GM23338 (cell line): Measurements from ENCODE around the gene BMP8A. TPM values are rescaled to one million over a fixed set of nuclear protein-coding genes. Genes with fewer than 3 reads are reported as not detected.
"Not testable (repeated sequence)": the region's sequence is repeated elsewhere in the genome, so short reads cannot be mapped to it uniquely, and the experiment has no call there.

Source experiments
- ATAC-seq: fragments of 200-7000 bp; cut with Tn5 transposase; 3 replicates; pipeline ENCODE4 v1.9.1; 2020
- DNase-seq: peaks from one replicate; pipeline ENCODE4 v3.0.0-alpha.2; 2015; ENCODE audit warnings: low spot score
- H2AFZ ChIP-seq: fragments of 200-600 bp; sonication (generic); 2 replicates; pipeline ENCODE4 v1.8.0; 2016; ENCODE audit warnings: antibody characterized with exemption, mild to moderate bottlenecking, moderate library complexity
- H3F3A ChIP-seq: fragments of 200-600 bp; sonication (generic); replicated peaks from 2 replicates; pipeline ENCODE4 v1.8.0; 2017; ENCODE audit warnings: antibody characterized with exemption, mixed run types, low read depth
- H3K27ac ChIP-seq: fragments of 200-600 bp; sonication (generic); 2 replicates; pipeline ENCODE4 v1.6.1; 2016; ENCODE audit warnings: low read depth
- H3K27me3 ChIP-seq: fragments of 200-600 bp; sonication (generic); 2 replicates; pipeline ENCODE4 v1.8.0; 2016; ENCODE audit warnings: mild to moderate bottlenecking, mixed run types, moderate library complexity; ENCODE audit not compliant: insufficient read depth
- H3K36me3 ChIP-seq: fragments of 200-600 bp; sonication (generic); 2 replicates; pipeline ENCODE4 v1.8.0; 2016; ENCODE audit warnings: mild to moderate bottlenecking; ENCODE audit not compliant: insufficient read depth
- H3K4me1 ChIP-seq: fragments of 200-600 bp; sonication (generic); 2 replicates; pipeline ENCODE4 v1.8.0; 2016; ENCODE audit warnings: mild to moderate bottlenecking, moderate library complexity; ENCODE audit not compliant: insufficient read depth
- H3K4me2 ChIP-seq: fragments of 200-600 bp; sonication (generic); 2 replicates; pipeline ENCODE4 v1.7.1; 2017; ENCODE audit warnings: mixed run types
- H3K4me3 ChIP-seq: fragments of 200-600 bp; sonication (generic); 2 replicates; pipeline ENCODE4 v1.6.1; 2016; ENCODE audit warnings: mixed run types
- H3K79me2 ChIP-seq: fragments of 200-600 bp; sonication (generic); replicated peaks from 2 replicates; pipeline ENCODE4 v1.8.0; 2017; ENCODE audit warnings: mild to moderate bottlenecking; ENCODE audit not compliant: insufficient read depth
- H3K9me2 ChIP-seq: fragments of 200-600 bp; sonication (generic); 2 replicates; pipeline ENCODE4 v1.8.0; 2017; ENCODE audit not compliant: insufficient read depth
- H4K20me1 ChIP-seq: fragments of 200-600 bp; sonication (generic); replicated peaks from 2 replicates; pipeline ENCODE4 v1.8.0; 2017; ENCODE audit warnings: mild to moderate bottlenecking; ENCODE audit not compliant: insufficient read depth
- H3K27ac Mint-ChIP-seq: 2 replicates; pipeline ENCODE4 v1.8.0; 2020; ENCODE audit warnings: inconsistent platforms, mild to moderate bottlenecking, moderate library complexity, mixed read lengths
- H3K27me3 Mint-ChIP-seq: 3 replicates; pipeline ENCODE4 v1.8.0; 2022; ENCODE audit warnings: low read depth, mild to moderate bottlenecking, moderate library complexity, mixed read lengths, inconsistent platforms; ENCODE audit not compliant: insufficient read depth, poor library complexity
- H3K36me3 Mint-ChIP-seq: 3 replicates; pipeline ENCODE4 v1.8.0; 2021; ENCODE audit warnings: low read depth, mild to moderate bottlenecking, inconsistent platforms, moderate library complexity, mixed read lengths
- H3K4me1 Mint-ChIP-seq: 3 replicates; pipeline ENCODE4 v1.8.0; 2020; ENCODE audit warnings: mild to moderate bottlenecking, inconsistent platforms, mixed read lengths
- H3K4me3 Mint-ChIP-seq: 3 replicates; pipeline ENCODE4 v1.8.0; 2021; ENCODE audit warnings: moderate library complexity, mild to moderate bottlenecking, inconsistent platforms, mixed read lengths
- H3K9me3 Mint-ChIP-seq: 3 replicates; pipeline ENCODE4 v1.8.0; 2020; ENCODE audit warnings: moderate library complexity, mild to moderate bottlenecking, inconsistent platforms, mixed read lengths
- STAT1 ChIP-seq: IDR thresholded peaks from one replicate; pipeline ENCODE4 v1.6.1; 2016; ENCODE audit warnings: antibody characterized with exemption; ENCODE audit not compliant: unreplicated experiment
- ZNF331 ChIP-seq: fragments of 250-450 bp; sonication (Bioruptor Pico); IDR thresholded peaks from 2 replicates; pipeline ENCODE4 v1.5.0; 2020; ENCODE audit warnings: low read depth, mild to moderate bottlenecking, moderate library complexity
- ZNF462 ChIP-seq: fragments of 250-450 bp; sonication (Bioruptor Pico); IDR thresholded peaks from 2 replicates; pipeline ENCODE4 v1.5.0; 2020; ENCODE audit warnings: mild to moderate bottlenecking, moderate library complexity
- polyA plus RNA-seq: library from polyadenylated mRNA; unstranded; fragments of >200 nt; fragmentation: Nextera tagmentation; extraction: Ambion mirVana; gene quantifications from 2 replicates; pipeline ENCODE4 v1.2.1, GENCODE V29; 2016
- total RNA-seq: library from RNA; depleted of rRNA; stranded (reverse); fragments of >200 nt; shearing (Covaris generic); gene quantifications from 2 replicates; pipeline ENCODE4 v1.2.3, GENCODE V29; 2014
- TF ChIP-seq, protein P1 (sequence below), 2 experiments: fragments of 200-600 bp in 1 of 2; sonication (generic) in 1 of 2; conservative IDR thresholded peaks; 2 replicates each; pipeline versions ENCODE4 v1.5.1 to v1.6.1; 2016 to 2017; ENCODE audit warnings: antibody characterized with exemption in 2 of 2, low read depth in 2 of 2, mild to moderate bottlenecking in 2 of 2, moderate library complexity in 1 of 2

The BMP8A gene
- total and polyA plus RNA-seq, 2 experiments from 2014 or later, result 0.34 to 0.63 TPM

DNA sequence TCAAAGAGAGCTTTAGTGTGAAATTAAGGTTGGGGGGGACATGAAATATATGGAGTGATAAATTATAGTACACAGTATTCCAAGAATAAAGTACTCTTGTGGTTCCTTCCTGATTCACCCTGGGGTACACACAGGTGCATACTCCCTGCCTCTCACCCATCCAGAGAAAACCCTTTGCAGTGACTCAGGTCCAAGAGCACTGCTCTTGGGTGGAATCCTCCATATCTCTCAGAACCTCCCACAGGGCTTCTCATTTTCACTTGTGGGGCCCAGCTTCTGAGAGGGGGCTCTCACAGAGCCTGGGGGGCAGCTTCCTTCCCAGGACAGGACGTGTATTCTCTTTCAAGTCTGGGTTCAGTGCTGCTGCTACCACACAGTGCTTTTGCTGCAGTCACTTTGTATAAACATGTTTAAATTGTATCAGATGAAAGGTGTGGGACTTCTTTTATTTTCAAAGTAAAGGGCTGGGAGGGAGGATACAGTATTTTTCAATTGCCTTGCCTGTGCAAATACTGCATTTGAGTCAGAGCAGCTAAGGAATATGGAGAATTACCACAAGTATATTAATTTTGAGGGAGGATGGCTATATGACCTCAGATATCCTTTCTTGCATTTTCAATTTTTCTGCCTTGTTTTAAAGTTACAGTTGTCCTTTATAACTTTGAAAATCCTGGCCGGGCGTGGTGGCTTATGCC lies 24.9 kb upstream of the BMP8A start:
- Histone ChIP-seq H4K20me1 (peaks cover 8% of the 10 kb centered on the region), H3K4me2 (no peak overlapping the region), H3K4me3 (no peak overlapping the region), H3K27me3 (no peaks in the 10 kb centered on the region), H3K36me3 (peaks cover 78% of the 10 kb centered on the region), H3K79me2 (no peaks in the 10 kb centered on the region), H3F3A (peaks cover 14% of the 10 kb centered on the region), H3K4me1 (no peaks in the 10 kb centered on the region), H2AFZ (no peak overlapping the region), H3K9me2 (no peaks in the 10 kb centered on the region), H3K27ac (0 out of 2 replicates have a peak overlapping the region, but pooled peaks have one; percentile 46)
- DNase-seq (no peak), ATAC-seq (no peak)
- H3K4me3 Mint-ChIP-seq, result no peak overlapping the region
- TF ChIP-seq STAT1, result no peak
- no peak for TF ChIP-seq ZNF331
- TF ChIP-seq, protein P1, sequence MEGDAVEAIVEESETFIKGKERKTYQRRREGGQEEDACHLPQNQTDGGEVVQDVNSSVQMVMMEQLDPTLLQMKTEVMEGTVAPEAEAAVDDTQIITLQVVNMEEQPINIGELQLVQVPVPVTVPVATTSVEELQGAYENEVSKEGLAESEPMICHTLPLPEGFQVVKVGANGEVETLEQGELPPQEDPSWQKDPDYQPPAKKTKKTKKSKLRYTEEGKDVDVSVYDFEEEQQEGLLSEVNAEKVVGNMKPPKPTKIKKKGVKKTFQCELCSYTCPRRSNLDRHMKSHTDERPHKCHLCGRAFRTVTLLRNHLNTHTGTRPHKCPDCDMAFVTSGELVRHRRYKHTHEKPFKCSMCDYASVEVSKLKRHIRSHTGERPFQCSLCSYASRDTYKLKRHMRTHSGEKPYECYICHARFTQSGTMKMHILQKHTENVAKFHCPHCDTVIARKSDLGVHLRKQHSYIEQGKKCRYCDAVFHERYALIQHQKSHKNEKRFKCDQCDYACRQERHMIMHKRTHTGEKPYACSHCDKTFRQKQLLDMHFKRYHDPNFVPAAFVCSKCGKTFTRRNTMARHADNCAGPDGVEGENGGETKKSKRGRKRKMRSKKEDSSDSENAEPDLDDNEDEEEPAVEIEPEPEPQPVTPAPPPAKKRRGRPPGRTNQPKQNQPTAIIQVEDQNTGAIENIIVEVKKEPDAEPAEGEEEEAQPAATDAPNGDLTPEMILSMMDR (conservative IDR thresholded peaks at IDR 0.05; ENCODE audit: low read depth in 2 of 2), result no peak
- peak overlapping the region; percentile 62; the same call in 1 of the 2 replicates for H3K27ac Mint-ChIP-seq
- peaks cover 80% of the 10 kb centered on the region for H3K36me3 Mint-ChIP-seq
- H3K9me3 Mint-ChIP-seq, result no peaks in the 10 kb centered on the region
- H3K27me3 Mint-ChIP-seq, result peaks cover 12% of the 10 kb centered on the region
- no peaks in the 10 kb centered on the region for H3K4me1 Mint-ChIP-seq

DNA sequence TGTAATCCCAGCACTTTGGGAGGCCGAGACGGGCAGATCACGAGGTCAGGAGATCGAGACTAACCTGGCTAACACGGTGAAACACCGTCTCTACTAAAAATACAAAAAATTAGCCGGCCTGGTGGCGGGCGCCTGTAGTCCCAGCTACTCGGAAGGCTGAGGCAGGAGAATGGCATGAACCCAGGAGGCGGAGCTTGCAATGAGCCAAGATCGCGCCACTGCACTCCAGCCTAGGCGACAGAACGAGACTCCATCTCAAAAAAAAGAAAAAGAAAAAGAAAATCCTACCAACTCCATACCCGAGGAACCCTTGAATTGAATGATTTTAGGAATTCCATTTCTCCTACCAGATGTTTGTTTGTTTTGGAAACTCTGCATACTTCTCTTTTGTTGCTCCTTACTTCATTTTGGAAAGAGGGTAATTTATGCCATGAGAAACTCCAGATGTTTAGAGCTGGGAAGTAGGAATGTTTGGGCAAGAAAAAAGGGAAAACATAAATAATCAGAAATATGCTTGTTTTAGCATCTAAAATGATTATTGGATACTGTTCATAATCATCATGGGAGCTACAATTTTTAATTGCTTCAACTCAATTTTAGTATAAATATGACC lies 24.2 kb upstream of the BMP8A start:
- not testable (repeated sequence) for H3K4me1 Mint-ChIP-seq, H4K20me1 ChIP-seq, H3K4me3 ChIP-seq, H3K4me3 Mint-ChIP-seq, H3K27me3 ChIP-seq, H3K9me3 Mint-ChIP-seq, H3K4me2 ChIP-seq, H3K4me1 ChIP-seq, ATAC-seq, H3K9me2 ChIP-seq, H2AFZ ChIP-seq, H3K79me2 ChIP-seq, H3K27ac ChIP-seq, DNase-seq
- Mint-ChIP-seq H3K36me3 (peaks cover 78% of the 10 kb centered on the region), H3K27ac (peak overlapping the region; percentile 62; the same call in 1 of the 2 replicates), H3K27me3 (peaks cover 12% of the 10 kb centered on the region)
- H3F3A ChIP-seq, result peaks cover 14% of the 10 kb centered on the region
- peaks cover 72% of the 10 kb centered on the region for H3K36me3 ChIP-seq

DNA sequence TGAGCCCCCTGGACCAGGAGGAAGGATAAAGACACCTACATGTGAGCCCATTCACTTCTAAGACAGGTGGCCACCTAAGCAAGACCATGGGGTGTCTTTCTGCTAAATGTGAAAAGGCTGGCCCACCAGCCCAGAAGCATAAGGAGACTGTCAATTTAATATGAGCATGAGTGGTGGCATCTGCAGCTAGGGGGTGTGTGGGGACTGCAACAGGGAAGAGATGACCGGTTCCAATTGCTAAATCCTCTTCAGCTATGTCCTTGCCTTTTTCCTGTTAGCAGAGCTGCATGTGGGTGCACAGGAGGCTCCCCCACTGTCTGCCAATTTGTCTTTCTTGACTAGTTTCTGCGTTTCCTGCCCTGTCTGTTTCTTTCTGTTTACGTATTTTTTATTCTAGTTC lies 22.3 kb upstream of the BMP8A start:
- no peak overlapping the region for H3K4me3 Mint-ChIP-seq
- H3K4me2 ChIP-seq, result no peak overlapping the region
- H3K27ac Mint-ChIP-seq, result no peak overlapping the region
- no peaks in the 10 kb centered on the region for H3K9me3 Mint-ChIP-seq
- H4K20me1 ChIP-seq, result peaks cover 8% of the 10 kb centered on the region; the same call in 1 of the 2 replicates
- no peaks in the 10 kb centered on the region for H3K9me2 ChIP-seq
- peaks cover 73% of the 10 kb centered on the region for H3K36me3 Mint-ChIP-seq
- ATAC-seq (no peak), DNase-seq (no peak)
- peaks cover 10% of the 10 kb centered on the region for H3K27me3 Mint-ChIP-seq
- H3K4me1 Mint-ChIP-seq, result no peaks in the 10 kb centered on the region
- H3K27ac ChIP-seq, result no peak overlapping the region
- H3K4me1 ChIP-seq, result no peaks in the 10 kb centered on the region
- H3K79me2 ChIP-seq, result no peaks in the 10 kb centered on the region
- peaks cover 18% of the 10 kb centered on the region for H3F3A ChIP-seq
- H2AFZ ChIP-seq, result no peak overlapping the region
- no peak overlapping the region for H3K4me3 ChIP-seq
- H3K27me3 ChIP-seq, result no peaks in the 10 kb centered on the region
- TF ChIP-seq ZNF462 (CRISPR knock-in tag), result no peak
- TF ChIP-seq, protein P1 (conservative IDR thresholded peaks at IDR 0.05; ENCODE audit: low read depth in 2 of 2), result peak in 1 of 2 experiments; percentile 10; a peak in 1 of 4 replicates
- peaks cover 56% of the 10 kb centered on the region for H3K36me3 ChIP-seq
